Measurements from ENCODE around the gene C12orf75.
A peak's percentile ranks its signal among the peaks of the same experiment; 100 is the strongest.

Gene C12orf75

GRCh38 chr12:105420659-105421240, 90.3 kb downstream of the C12orf75 start:
- peak; percentile 53 for DNase-seq
